HUES6 (cell line): ENCODE data around the gene LTBP1.
"Not testable (repeated sequence)": the region's sequence is repeated elsewhere in the genome, so short reads cannot be mapped to it uniquely, and the experiment has no call there.

Experiments used
- H3K27ac ChIP-seq: 2 replicates; pipeline ENCODE4 v1.7.0; 2013; ENCODE audit warnings: low read depth, mild to moderate bottlenecking, low read length, inconsistent platforms
- H3K27me3 ChIP-seq: 2 replicates; pipeline ENCODE4 v1.6.1; 2013; ENCODE audit warnings: low read length; ENCODE audit not compliant: control insufficient read depth, insufficient read depth
- H3K36me3 ChIP-seq: 2 replicates; pipeline ENCODE4 v1.6.1; 2013; ENCODE audit warnings: low read length; ENCODE audit not compliant: control insufficient read depth, insufficient read depth
- H3K4me1 ChIP-seq: 2 replicates; pipeline ENCODE4 v1.6.1; 2013; ENCODE audit warnings: low read length; ENCODE audit not compliant: control insufficient read depth, insufficient read depth
- H3K4me3 ChIP-seq: 2 replicates; pipeline ENCODE4 v1.5.1; 2013; ENCODE audit warnings: low read depth, low read length
- H3K9ac ChIP-seq: one replicate; pipeline ENCODE4 v1.6.1; 2013; ENCODE audit warnings: mild to moderate bottlenecking, low read length
- H3K9me3 ChIP-seq: 2 replicates; pipeline ENCODE4 v1.6.1; 2013; ENCODE audit warnings: low read depth, low read length; ENCODE audit not compliant: control insufficient read depth, insufficient read depth

Gene LTBP1

DNA sequence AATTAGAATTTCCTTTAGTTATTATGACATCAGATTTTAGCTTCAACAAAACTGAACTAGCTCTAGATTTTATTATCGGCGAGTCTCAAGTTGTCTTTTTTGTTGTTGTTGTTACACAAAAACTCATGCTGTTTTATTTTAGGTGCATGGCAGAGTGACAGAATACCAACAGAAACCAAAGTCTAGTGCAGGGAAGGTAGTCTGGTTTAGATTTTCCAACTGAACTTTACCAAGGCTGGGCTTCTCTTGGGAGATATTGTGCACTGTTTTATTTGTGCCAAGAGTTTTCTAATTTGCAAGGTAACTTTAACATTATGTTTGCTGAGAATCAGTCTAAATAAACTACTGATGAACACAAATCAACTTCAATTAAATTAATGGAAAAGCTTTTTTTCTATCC lies 486.1 kb downstream of the LTBP1 start:
- H3K4me3 ChIP-seq, result no peak overlapping the region
- H3K36me3 ChIP-seq, result no peaks in the 10 kb centered on the region
- no peaks in the 10 kb centered on the region for H3K9me3 ChIP-seq
- no peaks in the 10 kb centered on the region for H3K27me3 ChIP-seq
- H3K4me1 ChIP-seq, result no peaks in the 10 kb centered on the region
- H3K9ac ChIP-seq, result no peak overlapping the region
- H3K27ac ChIP-seq, result no peak overlapping the region

DNA sequence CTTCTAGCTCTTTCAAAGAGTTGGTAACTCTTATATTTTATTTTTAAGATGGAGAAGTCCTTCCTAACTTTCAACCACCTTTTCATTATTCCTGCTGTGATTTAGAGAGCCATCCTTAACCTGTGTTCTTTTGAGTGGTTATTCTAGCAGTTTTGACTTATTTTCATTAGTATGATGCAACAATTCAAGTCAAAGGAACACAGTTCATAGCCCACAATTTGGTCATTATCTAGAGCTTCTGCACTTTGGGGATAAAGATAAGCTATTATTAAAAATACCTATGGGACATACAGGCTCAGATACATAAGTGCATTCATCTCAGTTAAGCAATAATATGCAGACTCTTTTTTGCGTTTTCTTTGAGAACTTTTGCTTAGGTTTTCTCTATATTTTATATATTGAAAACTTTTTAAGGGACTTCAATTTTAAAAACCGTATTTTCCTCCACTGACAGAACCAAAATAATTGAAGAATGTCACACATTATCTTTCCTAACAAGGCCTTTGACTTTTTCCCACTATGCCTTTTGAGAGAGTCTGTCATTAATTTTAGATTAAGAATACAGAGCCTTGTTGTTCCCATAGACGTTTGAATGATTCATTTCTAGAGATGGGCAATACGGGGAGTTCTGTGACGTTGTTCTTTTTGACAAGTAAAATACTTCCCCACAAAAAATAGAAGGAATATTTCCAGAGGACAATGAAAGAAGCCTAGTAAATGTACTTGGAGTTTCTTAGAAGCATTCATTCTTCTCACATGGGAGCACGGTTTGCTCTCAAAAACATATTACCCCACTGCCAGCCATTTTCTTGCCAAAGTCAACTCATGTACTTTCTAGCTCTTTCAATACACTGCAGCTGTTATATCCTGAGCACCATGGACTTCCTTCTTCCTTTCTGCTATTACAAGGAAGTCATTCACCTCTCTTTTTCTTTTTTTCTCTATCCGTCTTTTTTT lies 486.8 kb downstream of the LTBP1 start:
- Histone ChIP-seq H3K9ac (no peak overlapping the region), H3K4me1 (no peaks in the 10 kb centered on the region), H3K36me3 (no peaks in the 10 kb centered on the region), H3K27me3 (no peaks in the 10 kb centered on the region), H3K27ac (no peak overlapping the region), H3K9me3 (no peaks in the 10 kb centered on the region), H3K4me3 (no peak overlapping the region)

DNA sequence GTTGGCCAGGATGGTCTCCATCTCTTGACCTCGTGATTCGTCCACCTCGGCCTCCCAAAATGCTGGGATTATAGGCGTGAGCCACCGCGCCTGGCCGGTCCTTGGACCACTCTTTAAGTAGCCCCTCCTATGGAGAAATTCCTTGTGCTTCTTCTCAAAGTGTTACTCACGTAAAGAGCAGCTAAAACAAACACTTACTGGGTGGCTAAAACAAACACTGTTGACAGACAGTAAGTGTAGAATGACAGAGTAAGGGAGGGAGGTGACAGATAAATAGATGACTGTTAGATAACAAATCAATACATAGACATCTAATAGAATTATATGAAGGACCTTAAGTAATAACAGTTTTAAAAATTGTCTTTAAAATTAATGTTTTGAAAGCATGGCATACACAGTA lies 488.8 kb downstream of the LTBP1 start:
- Histone ChIP-seq H3K36me3 (no peaks in the 10 kb centered on the region), H3K4me3 (no peak overlapping the region), H3K4me1 (no peaks in the 10 kb centered on the region), H3K9ac (no peak overlapping the region), H3K27ac (no peak overlapping the region), H3K9me3 (no peaks in the 10 kb centered on the region), H3K27me3 (no peaks in the 10 kb centered on the region)

DNA sequence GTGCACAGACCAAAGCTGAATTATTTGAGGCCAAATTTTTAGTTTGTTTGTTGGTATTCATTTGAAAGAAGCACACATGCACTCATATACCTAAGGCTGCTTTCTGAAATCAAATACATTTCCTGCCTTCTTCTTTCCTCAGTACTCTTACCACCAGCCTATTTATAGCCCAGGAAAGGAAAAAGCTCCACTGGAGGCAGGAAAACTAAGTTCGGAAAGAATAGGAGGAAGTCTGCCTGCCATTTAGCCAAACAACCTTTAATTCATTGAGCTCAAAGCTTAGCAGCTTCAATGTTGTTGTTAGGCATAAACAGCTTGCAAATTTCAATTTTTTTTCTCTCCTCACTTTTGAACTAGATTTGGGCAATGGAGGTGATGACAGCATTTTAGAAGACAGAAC lies 489.3 kb downstream of the LTBP1 start:
- no peak overlapping the region for H3K27ac ChIP-seq

DNA sequence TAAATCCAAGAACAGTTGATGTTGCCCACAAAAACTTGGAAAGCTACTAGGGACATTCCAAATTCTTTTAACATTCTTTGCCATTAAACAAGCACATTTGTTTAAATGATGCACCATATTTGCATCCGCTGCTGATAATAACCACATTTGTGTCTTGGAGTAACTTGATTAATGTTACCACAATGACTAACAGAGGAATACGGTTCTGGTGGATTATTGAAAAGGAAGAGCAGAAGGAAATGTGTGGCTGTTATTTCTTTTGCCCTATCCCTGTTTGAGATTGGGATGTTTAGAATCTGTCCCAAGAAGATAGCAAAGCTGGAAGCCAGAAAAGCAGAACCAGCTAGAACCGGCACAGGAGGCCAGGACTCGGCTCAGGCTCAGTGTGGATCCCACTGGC lies 490.5 kb downstream of the LTBP1 start:
- H3K9me3 ChIP-seq, result no peaks in the 10 kb centered on the region
- H3K27me3 ChIP-seq, result no peaks in the 10 kb centered on the region
- no peaks in the 10 kb centered on the region for H3K4me1 ChIP-seq
- no peak overlapping the region for H3K27ac ChIP-seq
- H3K9ac ChIP-seq, result no peak overlapping the region
- no peak overlapping the region for H3K4me3 ChIP-seq
- H3K36me3 ChIP-seq, result no peaks in the 10 kb centered on the region

More for the DNA sequence above, 489.3 kb downstream of the LTBP1 start:
- H3K4me3 ChIP-seq, result no peak overlapping the region
- no peaks in the 10 kb centered on the region for H3K27me3 ChIP-seq
- H3K9me3 ChIP-seq, result no peaks in the 10 kb centered on the region
- no peaks in the 10 kb centered on the region for H3K36me3 ChIP-seq
- H3K4me1 ChIP-seq, result no peaks in the 10 kb centered on the region
- no peak overlapping the region for H3K9ac ChIP-seq

DNA sequence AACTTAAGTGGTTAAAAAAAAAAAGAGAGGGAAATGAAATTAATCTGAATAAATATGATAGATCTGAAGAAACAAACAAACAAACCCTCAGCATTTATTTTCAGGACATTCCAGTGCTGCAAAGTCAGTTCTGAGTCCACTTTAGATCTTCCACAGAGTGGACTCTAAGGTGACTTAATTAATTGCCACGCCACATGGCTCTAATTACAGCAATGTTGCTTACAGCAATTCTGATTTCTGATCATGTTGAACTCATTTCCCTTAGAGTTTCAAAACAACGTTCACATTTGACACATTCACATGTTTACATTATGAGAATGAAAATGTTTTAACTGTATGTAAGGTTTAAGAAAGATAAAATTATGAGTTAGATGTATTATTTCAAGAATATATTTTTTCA lies 491.1 kb downstream of the LTBP1 start:
- H3K9ac ChIP-seq, result no peak overlapping the region
- no peak overlapping the region for H3K27ac ChIP-seq
- no peak overlapping the region for H3K4me3 ChIP-seq
- no peaks in the 10 kb centered on the region for H3K27me3 ChIP-seq
- H3K9me3 ChIP-seq, result no peaks in the 10 kb centered on the region
- no peaks in the 10 kb centered on the region for H3K4me1 ChIP-seq
- no peaks in the 10 kb centered on the region for H3K36me3 ChIP-seq

DNA sequence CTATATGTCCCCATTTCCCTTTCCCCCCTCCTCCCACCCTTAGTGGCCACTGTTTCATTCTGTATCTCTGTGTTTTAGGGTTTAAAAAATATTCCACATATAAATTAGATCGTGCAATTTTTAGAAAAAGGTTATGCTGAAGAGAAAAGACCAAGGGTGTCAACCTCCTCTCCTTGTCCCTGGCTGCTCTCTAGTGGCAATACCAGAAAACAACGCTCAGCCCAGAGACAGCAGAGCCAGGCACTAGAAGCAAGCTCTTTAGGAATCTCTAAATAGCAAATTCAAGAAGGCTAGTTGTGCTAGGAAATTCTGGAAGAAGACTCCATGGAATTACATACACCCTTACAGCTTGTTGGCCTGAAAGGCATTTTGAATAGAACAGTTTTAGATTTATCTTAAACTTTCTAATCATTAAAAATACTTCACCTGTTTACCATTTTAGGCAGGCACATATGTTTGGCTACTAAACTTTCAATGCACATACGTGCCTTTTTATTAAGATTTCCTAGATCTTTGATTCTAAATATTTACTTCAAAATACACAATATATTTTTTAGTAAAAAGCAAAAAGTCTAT lies 494.6 kb downstream of the LTBP1 start:
- Histone ChIP-seq H3K36me3 (no peaks in the 10 kb centered on the region), H3K27ac (no peak overlapping the region), H3K9me3 (no peaks in the 10 kb centered on the region), H3K27me3 (no peaks in the 10 kb centered on the region), H3K4me1 (no peaks in the 10 kb centered on the region), H3K9ac (no peak overlapping the region), H3K4me3 (no peak overlapping the region)

DNA sequence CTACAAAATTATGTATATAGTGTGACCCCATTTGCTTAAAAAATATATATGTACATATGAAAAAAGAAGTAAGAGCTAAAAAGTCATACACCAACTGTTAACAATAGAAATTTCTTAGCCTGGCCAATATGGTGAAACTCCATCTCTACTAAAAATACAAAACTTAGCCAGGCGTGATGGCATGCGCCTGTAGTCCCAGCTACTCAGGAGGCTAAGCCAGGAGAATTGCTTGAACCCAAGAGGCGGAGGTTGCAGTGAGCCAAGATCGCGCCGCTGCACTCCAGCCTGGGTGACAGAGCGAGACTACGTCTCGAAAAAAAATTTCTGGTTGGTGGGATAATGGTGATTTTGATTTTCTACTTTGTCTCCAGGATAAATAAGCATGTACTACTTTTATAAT lies 495.3 kb downstream of the LTBP1 start:
- H3K9me3 ChIP-seq, H3K27me3 ChIP-seq, H3K4me3 ChIP-seq, H3K27ac ChIP-seq, H3K4me1 ChIP-seq, H3K36me3 ChIP-seq, H3K9ac ChIP-seq: not testable (repeated sequence)

DNA sequence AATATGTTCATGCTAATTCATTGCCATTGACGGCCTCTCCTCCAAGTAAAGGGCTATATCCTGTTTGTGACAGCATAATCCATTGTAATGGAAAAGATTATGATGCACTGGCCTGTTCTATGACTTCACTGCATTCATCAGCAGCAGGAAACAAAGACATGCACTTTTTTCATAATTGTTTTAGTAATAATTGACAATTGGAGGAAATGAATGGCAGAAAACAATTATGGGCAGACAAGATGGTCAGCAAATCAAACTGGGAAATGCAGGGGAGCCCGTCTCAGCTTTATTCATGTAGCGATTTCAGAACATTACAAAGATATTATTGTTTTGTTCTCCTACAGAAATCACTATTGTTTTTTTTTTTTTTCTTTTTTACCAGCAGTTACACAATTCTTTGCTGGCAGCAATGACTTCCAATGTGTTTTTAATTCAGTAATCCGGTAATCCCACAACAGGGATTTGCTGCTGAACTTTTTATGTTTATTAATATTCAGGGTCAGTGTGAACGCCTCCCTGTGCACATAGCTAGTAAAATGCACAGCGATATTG lies 495.9 kb downstream of the LTBP1 start:
- Histone ChIP-seq H3K27me3 (no peaks in the 10 kb centered on the region), H3K27ac (no peak overlapping the region), H3K36me3 (no peaks in the 10 kb centered on the region), H3K4me3 (no peak overlapping the region), H3K9ac (no peak overlapping the region), H3K9me3 (no peaks in the 10 kb centered on the region), H3K4me1 (no peaks in the 10 kb centered on the region)

DNA sequence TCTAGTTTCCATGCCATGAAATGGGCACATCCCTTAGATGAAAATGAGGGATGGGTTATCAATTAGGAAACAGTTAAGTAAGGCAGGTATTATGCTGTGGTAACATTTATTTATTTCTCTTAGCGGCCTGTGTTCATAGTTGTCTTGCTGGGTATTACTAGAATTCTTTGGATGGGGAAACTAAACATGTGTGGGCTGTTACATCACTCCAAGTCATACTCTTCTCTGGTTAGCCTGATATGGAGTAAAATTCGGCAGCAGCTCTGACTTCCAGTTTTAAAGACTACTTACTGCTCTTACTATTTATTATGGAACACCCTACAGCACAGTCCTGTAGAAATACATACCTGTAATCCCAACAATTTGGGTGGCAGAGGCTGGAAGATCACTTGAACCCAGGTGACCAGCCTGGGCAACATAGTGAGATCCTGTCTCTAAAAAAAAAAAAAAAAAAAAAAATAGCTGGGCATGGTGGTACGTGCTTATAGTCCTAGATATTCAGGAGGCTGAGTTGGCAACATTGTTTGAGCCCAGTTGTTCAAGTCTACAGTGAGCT lies 496.6 kb downstream of the LTBP1 start:
- Histone ChIP-seq H3K36me3 (no peaks in the 10 kb centered on the region), H3K4me1 (no peaks in the 10 kb centered on the region), H3K4me3 (no peak overlapping the region), H3K27ac (no peak overlapping the region), H3K27me3 (no peaks in the 10 kb centered on the region), H3K9me3 (no peaks in the 10 kb centered on the region), H3K9ac (no peak overlapping the region)

DNA sequence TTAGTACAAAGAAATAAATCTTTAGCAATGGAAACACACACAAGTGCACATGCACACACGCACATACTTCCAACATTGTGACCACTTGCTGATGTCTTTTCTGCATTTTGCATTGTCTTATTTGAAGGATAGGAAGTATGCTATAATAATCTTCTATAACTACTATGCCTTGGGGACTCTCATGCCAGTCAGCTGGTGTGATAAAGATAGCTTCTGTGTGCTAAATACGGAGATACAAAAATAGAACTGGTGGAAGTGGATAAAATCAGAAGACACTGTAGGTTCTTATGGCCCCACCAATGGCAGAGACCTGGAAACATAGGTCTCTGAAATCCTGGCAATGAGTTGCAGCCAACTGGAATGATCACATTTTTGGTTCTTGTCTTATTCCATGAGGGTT lies 498.2 kb downstream of the LTBP1 start:
- Histone ChIP-seq H3K36me3 (no peaks in the 10 kb centered on the region), H3K9ac (no peak overlapping the region), H3K4me1 (no peaks in the 10 kb centered on the region), H3K27ac (no peak overlapping the region), H3K9me3 (no peaks in the 10 kb centered on the region), H3K27me3 (no peaks in the 10 kb centered on the region), H3K4me3 (no peak overlapping the region)
